Fibroblast of the aortic adventitia (primary cell): Measurements from ENCODE around the gene DCLK2. TPM values are rescaled to one million over a fixed set of nuclear protein-coding genes. Genes with fewer than 3 reads are reported as not detected.

Experiments
- DNase-seq: peaks from one replicate; pipeline ENCODE4 v3.0.0-alpha.2; 2010; ENCODE audit warnings: low read depth
- H3K4me3 ChIP-seq: 2 replicates; pipeline ENCODE4 v1.5.1; 2011; ENCODE audit warnings: low read depth, mild to moderate bottlenecking, control low read depth, low read length, moderate library complexity
- total RNA-seq: library from RNA; depleted of rRNA; stranded (reverse); fragments of >200 nt; gene quantifications from 2 replicates; pipeline ENCODE4 v1.2.3, GENCODE V29; 2012; ENCODE audit warnings: low replicate concordance
- TF ChIP-seq, protein P1 (sequence below): IDR thresholded peaks from 2 replicates; pipeline ENCODE4 v1.5.1; 2011; ENCODE audit warnings: mild to moderate bottlenecking, low read length, control low read depth, inconsistent platforms; ENCODE audit not compliant: insufficient read depth

Gene DCLK2
- total RNA-seq, 1 donor = 4.5 TPM

DNA sequence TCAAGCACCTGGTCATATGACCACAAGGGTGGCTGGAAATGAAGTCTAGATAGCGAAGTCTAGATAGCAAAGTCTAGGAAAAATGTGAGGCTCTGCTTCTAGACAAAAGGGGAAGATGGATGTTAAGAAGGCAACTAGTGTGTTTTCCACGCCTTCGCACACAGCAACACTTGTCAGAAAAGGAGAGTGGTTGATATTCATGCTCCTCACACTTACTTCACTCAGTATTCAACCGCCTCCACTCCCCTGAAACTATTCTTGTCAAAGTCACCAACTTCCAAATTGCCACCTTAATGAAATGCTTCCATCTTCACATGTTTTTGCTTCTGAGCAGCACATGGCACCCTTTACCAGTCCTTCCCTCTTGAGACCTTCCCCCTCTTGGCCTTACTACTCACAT is 27.7 kb upstream of the DCLK2 start:
- TF ChIP-seq, protein P1, sequence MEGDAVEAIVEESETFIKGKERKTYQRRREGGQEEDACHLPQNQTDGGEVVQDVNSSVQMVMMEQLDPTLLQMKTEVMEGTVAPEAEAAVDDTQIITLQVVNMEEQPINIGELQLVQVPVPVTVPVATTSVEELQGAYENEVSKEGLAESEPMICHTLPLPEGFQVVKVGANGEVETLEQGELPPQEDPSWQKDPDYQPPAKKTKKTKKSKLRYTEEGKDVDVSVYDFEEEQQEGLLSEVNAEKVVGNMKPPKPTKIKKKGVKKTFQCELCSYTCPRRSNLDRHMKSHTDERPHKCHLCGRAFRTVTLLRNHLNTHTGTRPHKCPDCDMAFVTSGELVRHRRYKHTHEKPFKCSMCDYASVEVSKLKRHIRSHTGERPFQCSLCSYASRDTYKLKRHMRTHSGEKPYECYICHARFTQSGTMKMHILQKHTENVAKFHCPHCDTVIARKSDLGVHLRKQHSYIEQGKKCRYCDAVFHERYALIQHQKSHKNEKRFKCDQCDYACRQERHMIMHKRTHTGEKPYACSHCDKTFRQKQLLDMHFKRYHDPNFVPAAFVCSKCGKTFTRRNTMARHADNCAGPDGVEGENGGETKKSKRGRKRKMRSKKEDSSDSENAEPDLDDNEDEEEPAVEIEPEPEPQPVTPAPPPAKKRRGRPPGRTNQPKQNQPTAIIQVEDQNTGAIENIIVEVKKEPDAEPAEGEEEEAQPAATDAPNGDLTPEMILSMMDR = no peak
- H3K4me3 ChIP-seq = no peak overlapping the region
- no peak for DNase-seq

DNA sequence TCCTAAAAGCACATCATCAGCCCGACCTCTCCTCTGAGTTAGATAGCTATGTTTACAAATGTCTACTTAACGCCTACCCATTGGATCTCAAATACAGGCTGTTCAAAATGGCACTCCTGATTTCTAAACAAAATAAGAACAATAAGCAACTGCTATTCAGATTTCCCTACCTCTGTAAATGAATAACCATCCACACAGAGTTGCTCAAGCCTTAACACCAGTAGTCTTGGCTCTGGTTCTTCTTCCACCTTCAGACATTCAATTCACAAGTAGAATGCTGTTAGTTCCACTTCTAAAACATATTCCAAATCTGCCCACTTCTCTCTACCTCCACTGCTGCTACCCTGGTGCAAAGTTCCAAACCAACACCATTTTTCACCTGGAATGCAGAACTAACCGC is 27.1 kb upstream of the DCLK2 start:
- TF ChIP-seq, protein P1 = no peak
- H3K4me3 ChIP-seq = no peak overlapping the region
- no peak for DNase-seq

DNA sequence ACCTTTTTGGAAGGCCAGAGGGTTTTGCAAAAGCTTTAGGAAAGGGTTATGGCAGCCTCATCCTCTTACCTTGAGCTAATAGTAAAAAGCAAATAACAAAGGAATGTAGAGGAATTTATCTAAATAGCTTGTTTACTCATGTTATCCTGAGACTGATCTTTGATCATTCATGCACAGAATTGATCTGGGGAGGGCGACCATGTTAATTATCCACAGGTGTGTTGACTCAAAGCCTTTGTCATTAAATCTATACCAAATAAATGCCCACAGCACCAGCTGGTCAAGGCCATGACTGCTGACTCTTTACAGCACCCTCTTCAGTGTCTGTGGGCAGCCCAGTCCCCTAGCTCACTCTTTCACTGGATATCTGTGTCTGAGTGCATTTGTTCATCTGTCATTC is 22.8 kb upstream of the DCLK2 start:
- TF ChIP-seq, protein P1 = no peak
- no peak overlapping the region for H3K4me3 ChIP-seq
- DNase-seq = no peak

DNA sequence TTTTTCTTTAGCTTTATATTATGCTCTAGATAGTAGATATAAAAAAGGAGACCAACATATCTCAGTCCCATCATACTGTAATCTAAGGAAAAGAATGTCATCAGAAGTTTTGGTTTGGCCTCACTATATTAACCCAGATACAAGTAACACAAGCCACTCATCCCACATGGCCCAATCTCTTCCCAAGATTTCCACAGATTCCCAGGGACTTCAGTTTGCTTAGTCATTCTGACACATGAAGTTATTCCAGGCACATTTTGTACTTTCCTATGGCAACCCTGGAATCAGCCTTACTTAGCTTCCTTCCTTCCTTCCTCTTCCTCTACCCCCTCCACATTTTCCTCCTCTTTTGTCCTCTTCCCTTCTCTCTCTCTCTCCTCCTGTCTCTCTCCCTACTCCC is 21.7 kb upstream of the DCLK2 start:
- DNase-seq = peak; percentile 81
- TF ChIP-seq, protein P1 = no peak
- no peak overlapping the region for H3K4me3 ChIP-seq

DNA sequence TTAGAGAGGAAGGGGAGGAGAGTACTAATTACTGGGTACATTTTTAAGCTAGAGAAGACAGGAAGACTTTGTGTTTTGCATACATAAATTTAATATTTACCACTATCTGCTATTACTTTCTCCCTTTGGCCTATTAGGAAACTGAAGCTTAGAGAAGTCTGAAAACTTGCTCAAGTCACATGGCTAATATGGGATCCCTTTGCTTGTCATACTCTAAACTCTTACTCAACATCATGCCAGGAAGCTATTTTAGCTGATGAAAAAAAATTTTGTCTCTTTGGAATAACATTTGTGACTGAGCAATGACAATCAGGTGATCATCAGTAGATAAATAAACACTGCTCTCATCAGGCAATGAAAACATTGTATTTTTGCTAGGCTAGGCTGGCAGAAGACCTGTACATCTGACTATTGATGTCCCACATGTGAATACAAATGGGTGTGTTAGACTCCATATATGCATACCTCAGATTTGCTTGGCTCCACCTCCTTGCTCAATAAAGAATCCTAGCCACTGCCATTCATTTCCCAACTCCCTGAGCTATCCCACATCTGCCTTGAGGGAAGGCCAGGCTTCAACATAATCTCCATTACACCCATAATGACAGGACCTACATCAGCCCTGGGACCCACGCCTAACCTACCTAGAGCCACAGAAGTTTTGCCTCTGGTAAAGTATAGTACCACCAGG is 17.0 kb upstream of the DCLK2 start:
- TF ChIP-seq, protein P1 = no peak
- DNase-seq = no peak
- no peak overlapping the region for H3K4me3 ChIP-seq

DNA sequence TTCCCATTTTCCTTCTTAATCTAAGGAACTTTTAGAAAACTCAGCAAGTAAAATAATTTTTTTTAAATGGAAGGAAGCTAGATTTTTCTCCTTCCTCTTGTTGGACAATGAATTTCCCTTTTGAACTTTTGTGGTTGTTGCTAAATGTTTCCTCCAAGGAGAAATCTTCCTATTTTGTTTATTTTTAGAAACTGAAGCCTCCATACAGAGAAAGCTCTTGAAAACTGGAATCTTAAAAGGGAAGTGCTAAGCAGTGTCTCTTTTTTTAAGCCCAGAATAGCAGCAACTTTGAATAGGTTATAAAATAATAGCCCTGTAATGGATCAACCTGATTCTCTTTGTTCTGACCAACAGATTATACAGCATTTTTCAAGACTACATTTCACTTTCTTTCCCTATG is 15.1 kb upstream of the DCLK2 start:
- TF ChIP-seq, protein P1 = no peak
- no peak for DNase-seq
- no peak overlapping the region for H3K4me3 ChIP-seq

DNA sequence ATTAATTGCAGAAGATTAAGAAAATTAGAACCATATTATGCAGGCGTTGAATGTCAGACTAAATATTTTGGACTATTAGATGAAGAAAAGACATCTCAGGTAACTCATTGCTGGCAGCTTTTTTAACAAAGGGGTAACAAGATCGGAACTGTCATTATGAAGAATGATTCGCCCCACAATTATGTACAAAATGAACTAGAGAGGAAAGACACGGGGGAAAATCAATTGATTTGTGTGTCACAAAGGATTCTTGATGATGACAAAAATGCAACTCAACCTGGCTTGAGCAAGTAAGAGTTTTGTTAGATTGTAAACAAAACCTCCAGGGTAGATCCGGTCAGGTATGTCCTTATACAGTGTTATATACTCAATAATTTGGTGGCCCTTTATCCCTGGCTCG is 12.5 kb upstream of the DCLK2 start:
- TF ChIP-seq, protein P1 = no peak
- H3K4me3 ChIP-seq = no peak overlapping the region
- DNase-seq = no peak
